ENCODE data around the gene LRFN4.

The LRFN4 gene

DNA sequence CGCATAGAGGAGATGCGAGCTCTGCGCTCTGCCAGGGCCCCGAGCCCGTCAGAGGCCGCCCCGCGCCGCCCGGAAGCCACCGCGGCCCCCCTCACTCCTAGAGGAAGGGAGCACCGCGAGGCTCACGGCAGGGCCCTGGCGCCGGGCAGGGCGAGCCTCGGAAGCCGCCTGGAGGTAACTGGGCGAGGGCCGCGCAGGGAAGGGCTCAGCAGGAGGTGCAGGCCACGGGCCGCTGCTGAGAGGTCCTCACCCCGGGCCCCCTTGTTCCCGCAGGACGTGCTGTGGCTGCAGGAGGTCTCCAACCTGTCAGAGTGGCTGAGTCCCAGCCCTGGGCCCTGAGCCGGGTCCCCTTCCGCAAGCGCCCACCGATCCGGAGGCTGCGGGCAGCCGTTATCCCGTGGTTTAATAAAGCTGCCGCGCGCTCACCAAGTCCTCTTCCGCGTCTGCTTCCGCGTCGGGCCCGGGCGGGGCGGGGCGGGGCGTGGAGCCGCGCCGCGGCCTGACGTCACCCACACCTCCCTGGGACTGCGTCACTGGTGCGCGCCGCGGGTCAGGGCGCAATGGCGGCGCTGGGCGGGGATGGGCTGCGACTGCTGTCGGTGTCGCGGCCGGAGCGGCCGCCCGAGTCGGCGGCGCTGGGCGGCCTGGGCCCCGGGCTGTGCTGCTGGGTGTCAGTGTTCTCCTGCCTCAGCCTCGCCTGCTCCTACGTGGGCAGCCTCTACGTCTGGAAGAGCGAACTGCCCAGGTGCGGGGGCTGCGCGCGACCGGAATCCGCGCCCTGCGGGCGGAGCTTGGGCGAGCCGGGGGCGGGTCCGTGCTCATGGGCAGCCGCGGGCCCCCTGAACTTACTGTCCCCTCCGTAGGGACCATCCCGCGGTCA is 13.7 kb upstream of the LRFN4 start, which contains the start of gene RCE1:
RCE1 (plus strand) TSS at position 546 of the 880 bp plus-strand sequence; CDS start at position 561, 15 bp downstream.
- H3K9ac ChIP-seq (ENCODE audit: low read length), result peak within 1 kb of the TSS; percentile 99
- H3K4me1 ChIP-seq (ENCODE audit: low read length), result peaks cover 13% of the 10 kb centered on the region
- DNase-seq, result peak; percentile 92
- no peaks in the 10 kb centered on the region for H3K9me3 ChIP-seq (replicated peaks; ENCODE audit: insufficient read depth, low read length)
- TF ChIP-seq EZH2 (optimal IDR thresholded peaks at IDR 0.05; ENCODE audit: low read depth, low read length) (no peak), EZH2phosphoT487 (IDR thresholded peaks at IDR 0.05; ENCODE audit: low read length) (no peak), CTCF (IDR thresholded peaks at IDR 0.05; ENCODE audit: low read length) (no peak)
- H3K27me3 ChIP-seq (replicated peaks; ENCODE audit: insufficient read depth, low read length), result no peaks in the 10 kb centered on the region
- no peaks in the 10 kb centered on the region for H4K20me1 ChIP-seq (ENCODE audit: insufficient read depth, low read length)
- H3K4me2 ChIP-seq (ENCODE audit: low read depth, low read length), result peak within 1 kb of the TSS; percentile 99
- H3K27ac ChIP-seq (ENCODE audit: low read length), result peak within 1 kb of the TSS; percentile 85
- no peaks in the 10 kb centered on the region for H3K36me3 ChIP-seq (replicated peaks; ENCODE audit: insufficient read depth, low read length)
- peaks cover 55% of the 10 kb centered on the region for H3K79me2 ChIP-seq (ENCODE audit: low read length)
- H2AFZ ChIP-seq (ENCODE audit: low read length), result peak within 1 kb of the TSS; percentile 95
- H3K4me3 ChIP-seq (ENCODE audit: low read length), result peak within 1 kb of the TSS; percentile 100
- peaks cover 6% of the 10 kb centered on the region; the same call in 1 of the 2 replicates for H3F3A ChIP-seq (ENCODE audit: insufficient read depth, low read length)
- H3K9me2 ChIP-seq (replicated peaks; ENCODE audit: insufficient read depth, low read length), result no peaks in the 10 kb centered on the region

GRCh38 chr11:66843776-66844495 is 12.9 kb upstream of the LRFN4 start:
- H3F3A ChIP-seq (ENCODE audit: insufficient read depth, low read length), result peaks cover 6% of the 10 kb centered on the region; the same call in 1 of the 2 replicates
- H4K20me1 ChIP-seq (ENCODE audit: insufficient read depth, low read length), result no peaks in the 10 kb centered on the region
- H2AFZ ChIP-seq (ENCODE audit: low read length), result peak overlapping the region; percentile 95
- H3K36me3 ChIP-seq (replicated peaks; ENCODE audit: insufficient read depth, low read length), result no peaks in the 10 kb centered on the region
- H3K27ac ChIP-seq (ENCODE audit: low read length), result peak overlapping the region; percentile 85
- peak overlapping the region; percentile 100 for H3K4me3 ChIP-seq (ENCODE audit: low read length)
- no peak for TF ChIP-seq EZH2phosphoT487 (IDR thresholded peaks at IDR 0.05; ENCODE audit: low read length)
- TF ChIP-seq CTCF (IDR thresholded peaks at IDR 0.05; ENCODE audit: low read length), result no peak
- no peak for TF ChIP-seq EZH2 (optimal IDR thresholded peaks at IDR 0.05; ENCODE audit: low read depth, low read length)
- no peaks in the 10 kb centered on the region for H3K9me3 ChIP-seq (replicated peaks; ENCODE audit: insufficient read depth, low read length)
- no peaks in the 10 kb centered on the region for H3K9me2 ChIP-seq (replicated peaks; ENCODE audit: insufficient read depth, low read length)
- H3K4me1 ChIP-seq (ENCODE audit: low read length), result peaks cover 13% of the 10 kb centered on the region
- peak overlapping the region; percentile 99 for H3K4me2 ChIP-seq (ENCODE audit: low read depth, low read length)
- no peaks in the 10 kb centered on the region for H3K27me3 ChIP-seq (replicated peaks; ENCODE audit: insufficient read depth, low read length)
- DNase-seq, result no peak
- H3K9ac ChIP-seq (ENCODE audit: low read length), result peak overlapping the region; percentile 99
- peaks cover 55% of the 10 kb centered on the region for H3K79me2 ChIP-seq (ENCODE audit: low read length)

- H4K20me1 ChIP-seq (ENCODE audit: insufficient read depth, low read length), result no peaks in the 10 kb centered on the region
- peaks cover 53% of the 10 kb centered on the region for H3K79me2 ChIP-seq (ENCODE audit: low read length)
- no peaks in the 10 kb centered on the region for H3K36me3 ChIP-seq (replicated peaks; ENCODE audit: insufficient read depth, low read length)
- peaks cover 6% of the 10 kb centered on the region; the same call in 1 of the 2 replicates for H3F3A ChIP-seq (ENCODE audit: insufficient read depth, low read length)
- no peak for TF ChIP-seq CTCF (IDR thresholded peaks at IDR 0.05; ENCODE audit: low read length)
- TF ChIP-seq EZH2phosphoT487 (IDR thresholded peaks at IDR 0.05; ENCODE audit: low read length), result no peak
- TF ChIP-seq EZH2 (optimal IDR thresholded peaks at IDR 0.05; ENCODE audit: low read depth, low read length), result no peak
- no peak overlapping the region for H3K27ac ChIP-seq (ENCODE audit: low read length)
- no peak for DNase-seq
- H3K9ac ChIP-seq (ENCODE audit: low read length), result peak overlapping the region; percentile 99; the same call in 1 of the 2 replicates
- H2AFZ ChIP-seq (ENCODE audit: low read length), result no peak overlapping the region
- H3K9me3 ChIP-seq (replicated peaks; ENCODE audit: insufficient read depth, low read length), result no peaks in the 10 kb centered on the region
- peak overlapping the region; percentile 100; the same call in 1 of the 2 replicates for H3K4me3 ChIP-seq (ENCODE audit: low read length)
- H3K9me2 ChIP-seq (replicated peaks; ENCODE audit: insufficient read depth, low read length), result no peaks in the 10 kb centered on the region
- peak overlapping the region; percentile 99; the same call in 1 of the 2 replicates for H3K4me2 ChIP-seq (ENCODE audit: low read depth, low read length)
- H3K27me3 ChIP-seq (replicated peaks; ENCODE audit: insufficient read depth, low read length), result no peaks in the 10 kb centered on the region
- H3K4me1 ChIP-seq (ENCODE audit: low read length), result peaks cover 13% of the 10 kb centered on the region
Measured at GRCh38 chr11:66844496-66845142, 12.2 kb upstream of the LRFN4 start.
